Measurements from ENCODE around the gene PLCL2.

PLCL2 gene

GRCh38 chr3:16888785-16889607, 4.2 kb downstream of the PLCL2 start:
- in situ Hi-C loops (cut with MboI; ENCODE audit: low sequenced_read_pairs) = no loop called here

GRCh38 chr3:16890597-16891333, 6.0 kb downstream of the PLCL2 start:
- in situ Hi-C loops (cut with MboI; ENCODE audit: low sequenced_read_pairs) = no loop called here

GRCh38 chr3:16893618-16894200, 9.0 kb downstream of the PLCL2 start:
- in situ Hi-C loops (cut with MboI; ENCODE audit: low sequenced_read_pairs) = no loop called here

- in situ Hi-C loops (cut with MboI; ENCODE audit: low sequenced_read_pairs) = no loop called here
Measured at GRCh38 chr3:16896094-16896627, 11.4 kb downstream of the PLCL2 start.

GRCh38 chr3:16896820-16897219, 12.1 kb downstream of the PLCL2 start:
- in situ Hi-C loops (cut with MboI; ENCODE audit: low sequenced_read_pairs) = no loop called here

GRCh38 chr3:16897254-16897926, 12.6 kb downstream of the PLCL2 start:
- in situ Hi-C loops (cut with MboI; ENCODE audit: low sequenced_read_pairs) = no loop called here

- in situ Hi-C loops (cut with MboI; ENCODE audit: low sequenced_read_pairs) = no loop called here
Measured at GRCh38 chr3:16898595-16899395, 14.0 kb downstream of the PLCL2 start.

GRCh38 chr3:16899919-16900318, 15.2 kb downstream of the PLCL2 start:
- in situ Hi-C loops (cut with MboI; ENCODE audit: low sequenced_read_pairs) = no loop called here

- in situ Hi-C loops (cut with MboI; ENCODE audit: low sequenced_read_pairs) = no loop called here
Measured at GRCh38 chr3:16900779-16901440, 16.2 kb downstream of the PLCL2 start.

GRCh38 chr3:16904423-16905417, 20.0 kb downstream of the PLCL2 start:
- in situ Hi-C loops (cut with MboI; ENCODE audit: low sequenced_read_pairs) = no loop called here

GRCh38 chr3:16905704-16906103, 20.9 kb downstream of the PLCL2 start:
- in situ Hi-C loops (cut with MboI; ENCODE audit: low sequenced_read_pairs) = no loop called here

- in situ Hi-C loops (cut with MboI; ENCODE audit: low sequenced_read_pairs) = no loop called here
Measured at GRCh38 chr3:16906682-16907081, 21.9 kb downstream of the PLCL2 start.

- in situ Hi-C loops (cut with MboI; ENCODE audit: low sequenced_read_pairs) = no loop called here
Measured at GRCh38 chr3:16907243-16907642, 22.5 kb downstream of the PLCL2 start.

- in situ Hi-C loops (cut with MboI; ENCODE audit: low sequenced_read_pairs) = no loop called here
Measured at GRCh38 chr3:16908016-16908807, 23.5 kb downstream of the PLCL2 start.

GRCh38 chr3:16908896-16909295, 24.1 kb downstream of the PLCL2 start:
- in situ Hi-C loops (cut with MboI; ENCODE audit: low sequenced_read_pairs) = no loop called here

GRCh38 chr3:16909802-16910201, 25.0 kb downstream of the PLCL2 start:
- in situ Hi-C loops (cut with MboI; ENCODE audit: low sequenced_read_pairs) = no loop called here

GRCh38 chr3:16910207-16910606, 25.5 kb downstream of the PLCL2 start:
- in situ Hi-C loops (cut with MboI; ENCODE audit: low sequenced_read_pairs) = no loop called here

GRCh38 chr3:16911916-16912315, 27.2 kb downstream of the PLCL2 start:
- in situ Hi-C loops (cut with MboI; ENCODE audit: low sequenced_read_pairs) = no loop called here

Data from HL-60/S4 treated with retinoic acid at 250 ng/mL for 4 days and 3 days (cell line).